PFSK-1 (cell line): Measurements from ENCODE around the gene NCOA1.

Source experiments
- FOXP2 ChIP-seq: optimal IDR thresholded peaks from 2 replicates; pipeline ENCODE3; 2011; ENCODE audit warnings: borderline replicate concordance, control low read depth, inconsistent platforms; ENCODE audit not compliant: insufficient read depth; ENCODE audit errors: extremely low read length, extremely low read depth
- POLR2AphosphoS5 ChIP-seq: IDR thresholded peaks from 2 replicates; pipeline ENCODE4 v1.6.1; 2012; ENCODE audit warnings: low read depth, mild to moderate bottlenecking, control low read depth, low read length, moderate library complexity
- REST ChIP-seq, 2 experiments: IDR thresholded peaks; 2 replicates each; pipeline versions ENCODE4 v1.6.1 to v1.8.0; 2011 to 2012; ENCODE audit warnings: low read depth in 2 of 2, low read length in 2 of 2, control low read depth in 1 of 2, inconsistent platforms in 1 of 2, mild to moderate bottlenecking in 1 of 2, moderate library complexity in 1 of 2; ENCODE audit not compliant: insufficient read depth in 1 of 2
- SIN3A ChIP-seq: IDR thresholded peaks from 2 replicates; pipeline ENCODE4 v1.6.1; 2012; ENCODE audit warnings: mild to moderate bottlenecking, low read length, moderate library complexity, borderline replicate concordance; ENCODE audit not compliant: insufficient read depth
- TAF1 ChIP-seq: IDR thresholded peaks from 2 replicates; pipeline ENCODE4 v1.6.1; 2012; ENCODE audit warnings: low read length, control low read depth, borderline replicate concordance; ENCODE audit not compliant: insufficient read depth

Gene NCOA1

DNA sequence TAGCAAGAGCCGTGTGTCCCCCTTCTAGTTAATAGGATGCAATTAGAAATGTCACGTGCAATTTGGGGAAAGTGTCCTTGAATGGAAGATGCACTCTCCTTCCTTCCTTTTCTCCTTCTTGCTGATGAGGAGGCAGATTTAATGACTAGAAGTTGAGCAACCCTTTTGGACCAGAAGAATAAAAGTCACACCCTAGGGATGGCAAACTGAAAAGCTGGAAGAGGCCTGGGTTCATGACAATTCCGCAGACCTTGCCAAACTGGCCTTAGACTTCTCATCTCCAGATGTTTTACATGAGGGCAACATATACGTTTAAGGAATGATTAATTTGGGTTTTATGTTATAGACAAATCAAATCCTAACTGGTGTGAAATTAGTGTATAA is 38.6 kb upstream of the NCOA1 start:
- TF ChIP-seq FOXP2, result no peak

GRCh38 chr2:24453379-24454073 is 37.5 kb upstream of the NCOA1 start:
- TF ChIP-seq SIN3A, result no peak
- no peak for TF ChIP-seq REST (IDR thresholded peaks at IDR 0.05; ENCODE audit: insufficient read depth in 1 of 2, low read depth in 2 of 2, low read length in 2 of 2)
- TF ChIP-seq POLR2AphosphoS5, result no peak
- no peak for TF ChIP-seq TAF1
- TF ChIP-seq FOXP2, result no peak

GRCh38 chr2:24454294-24454693 is 36.8 kb upstream of the NCOA1 start:
- no peak for TF ChIP-seq POLR2AphosphoS5
- TF ChIP-seq FOXP2, result no peak
- TF ChIP-seq SIN3A, result no peak
- TF ChIP-seq REST (IDR thresholded peaks at IDR 0.05; ENCODE audit: insufficient read depth in 1 of 2, low read depth in 2 of 2, low read length in 2 of 2), result no peak
- TF ChIP-seq TAF1, result no peak

DNA sequence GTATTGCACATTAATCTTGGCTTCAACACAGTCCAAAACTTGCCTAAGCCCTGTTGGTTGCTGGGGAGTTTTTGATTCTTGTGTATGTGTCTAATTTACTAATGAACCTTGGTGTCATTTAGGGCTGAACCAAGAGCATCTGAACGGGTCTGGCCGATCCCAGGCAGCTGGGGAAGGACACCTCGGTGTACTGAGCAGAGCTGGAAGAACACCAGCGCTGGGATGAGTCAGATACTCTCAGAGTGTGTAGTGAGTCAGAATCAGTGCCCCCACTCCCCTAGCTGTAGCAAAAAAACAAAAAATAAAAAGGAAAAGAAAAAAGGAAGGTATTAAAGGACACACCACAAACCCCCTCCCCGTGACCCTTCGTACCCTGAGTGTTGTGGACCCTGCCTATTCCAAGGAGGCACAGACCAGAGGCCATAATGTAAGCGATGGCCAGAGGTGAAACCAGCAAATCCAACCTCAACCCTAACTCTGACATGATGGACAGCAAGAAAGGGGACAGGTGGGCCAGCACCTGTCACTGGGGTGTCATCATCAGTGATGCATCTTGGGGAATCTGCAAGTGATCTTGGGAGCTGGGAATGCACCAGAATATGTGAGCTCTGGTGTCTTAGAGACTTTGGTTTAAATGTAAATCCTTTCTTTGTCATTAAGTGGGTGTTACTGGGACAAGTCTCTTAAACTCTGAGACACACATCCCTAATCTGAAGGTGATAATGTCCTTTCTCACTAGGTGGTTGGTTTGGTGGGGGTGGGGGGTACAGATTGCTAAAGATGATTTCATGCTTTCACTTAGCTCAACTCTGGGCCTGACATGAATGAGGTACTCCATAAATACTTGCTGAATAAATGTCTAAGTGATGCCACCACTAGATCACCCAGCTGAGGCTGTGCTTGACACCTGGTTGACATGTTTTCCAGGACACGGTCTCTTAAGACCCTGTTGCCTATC is 34.2 kb upstream of the NCOA1 start:
- no peak for TF ChIP-seq REST (IDR thresholded peaks at IDR 0.05; ENCODE audit: insufficient read depth in 1 of 2, low read depth in 2 of 2, low read length in 2 of 2)

DNA sequence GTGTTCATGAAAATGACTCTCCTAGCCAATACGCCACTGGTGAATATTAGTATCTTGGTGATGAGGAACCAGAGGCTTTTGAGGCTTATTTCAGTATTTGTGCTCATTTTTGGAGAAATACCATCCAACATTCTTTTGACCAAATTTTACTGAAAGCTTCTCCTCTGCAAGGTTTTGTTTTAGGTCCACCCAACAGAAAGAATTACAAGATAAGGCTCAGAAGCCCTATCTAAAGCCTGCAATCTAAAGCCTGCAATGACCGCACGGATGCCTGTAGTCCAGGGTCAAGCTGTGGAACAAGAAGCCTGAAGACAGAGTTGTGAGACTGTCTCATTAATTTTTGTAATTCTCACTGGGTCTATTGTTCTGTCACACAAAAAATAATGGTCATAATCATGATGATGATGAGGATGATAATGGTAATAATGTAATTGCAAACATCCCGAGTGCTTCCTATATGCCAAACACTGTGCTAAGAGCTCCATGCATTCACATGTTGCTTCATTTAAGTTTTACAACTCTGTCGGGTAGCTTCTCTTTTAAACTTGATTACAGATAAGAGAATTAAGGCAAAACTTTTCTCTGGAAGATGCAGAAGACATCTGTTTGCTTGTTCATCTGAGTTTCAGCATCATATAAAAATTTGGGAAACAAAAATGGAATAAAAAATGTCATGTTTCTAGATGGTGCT is 33.2 kb upstream of the NCOA1 start:
- TF ChIP-seq SIN3A (no peak), POLR2AphosphoS5 (no peak), FOXP2 (no peak), REST (IDR thresholded peaks at IDR 0.05; ENCODE audit: insufficient read depth in 1 of 2, low read depth in 2 of 2, low read length in 2 of 2) (no peak)
